Body of pancreas (tissue), 4 donors: ENCODE data around the gene HMCN1.

ENCODE experiments used
- CTCF ChIP-seq, 7 experiments: fragments of 450-650 bp in 4 of 7; fragments of 200-600 bp in 3 of 7; sonication (generic) in 3 of 7; IDR thresholded peaks; one replicate each; pipeline ENCODE4 v1.5.1; 2016 to 2019; ENCODE audit warnings: antibody characterized with exemption in 7 of 7
- POLR2A ChIP-seq, 3 donors: fragments of 450-650 bp; IDR thresholded peaks; one replicate each; pipeline ENCODE4 v1.6.1; 2016; ENCODE audit warnings: antibody characterized with exemption in 3 of 3, mild to moderate bottlenecking in 2 of 3

- TF ChIP-seq CTCF (IDR thresholded peaks at IDR 0.05) (no peak), POLR2A (IDR thresholded peaks at IDR 0.05) (no peak)
These were observed 56.1 kb downstream of the HMCN1 start for GRCh38 chr1:185790194-185790735.
